ENCODE data around the gene RTKN. TPM values are rescaled to one million over a fixed set of nuclear protein-coding genes. Genes with fewer than 3 reads are reported as not detected.

RTKN gene
- total RNA-seq, 1 donor: 14.1 TPM

DNA sequence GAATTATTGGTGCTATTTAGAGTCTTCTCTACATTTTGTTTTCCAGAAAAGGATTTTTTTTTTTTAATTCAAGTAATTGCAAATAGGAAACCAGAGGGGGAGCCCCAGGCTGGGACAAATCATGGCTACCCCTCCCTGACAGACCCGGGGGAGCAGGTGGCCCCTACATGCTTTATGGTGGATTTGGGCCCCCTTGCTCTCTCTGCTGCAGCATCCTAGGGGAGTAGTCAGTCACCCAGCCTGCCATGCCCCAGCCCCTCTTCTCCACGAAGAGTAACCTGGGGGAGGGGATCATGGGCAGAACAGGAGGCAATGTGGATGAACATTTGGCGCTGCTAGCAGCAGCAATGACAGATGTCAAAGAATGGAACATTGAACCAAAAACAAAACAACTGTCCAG, 25.0 kb downstream of the RTKN start:
- H3K4me1 ChIP-seq (ENCODE audit: insufficient read depth, low read length): peaks cover 15% of the 10 kb centered on the region
- peak; percentile 27 for TF ChIP-seq CTCF (IDR thresholded peaks at IDR 0.05; ENCODE audit: extremely low read depth, low read depth, low read length)
- peak; percentile 76 for DNase-seq (ENCODE audit: insufficient read length, low spot score, missing footprints)
- no peak overlapping the region for H2AFZ ChIP-seq (ENCODE audit: low read length)
- H3K9me3 ChIP-seq (ENCODE audit: low read depth, low read length): no peaks in the 10 kb centered on the region
- H3K36me3 ChIP-seq (ENCODE audit: insufficient read depth, low read length): no peaks in the 10 kb centered on the region
- no peak overlapping the region for H3K4me3 ChIP-seq (ENCODE audit: insufficient read depth, low read length)
- no peaks in the 10 kb centered on the region for H3K79me2 ChIP-seq (ENCODE audit: insufficient read depth, low read length)
- no peak overlapping the region for H3K27ac ChIP-seq (ENCODE audit: low read depth, low read length)
- H3K4me2 ChIP-seq (ENCODE audit: insufficient read depth, low read length): no peak overlapping the region
- no peaks in the 10 kb centered on the region for H3K27me3 ChIP-seq (ENCODE audit: insufficient read depth, low read length)
- H4K20me1 ChIP-seq (ENCODE audit: insufficient read depth, low read length): no peaks in the 10 kb centered on the region

GRCh38 chr2:74415762-74416395, 25.9 kb downstream of the RTKN start:
- Histone ChIP-seq H3K4me1 (ENCODE audit: insufficient read depth, low read length) (peaks cover 15% of the 10 kb centered on the region), H3K79me2 (ENCODE audit: insufficient read depth, low read length) (no peaks in the 10 kb centered on the region), H3K36me3 (ENCODE audit: insufficient read depth, low read length) (no peaks in the 10 kb centered on the region), H3K4me3 (ENCODE audit: insufficient read depth, low read length) (peak overlapping the region; percentile 75), H4K20me1 (ENCODE audit: insufficient read depth, low read length) (no peaks in the 10 kb centered on the region), H2AFZ (ENCODE audit: low read length) (peak overlapping the region; percentile 90), H3K9me3 (ENCODE audit: low read depth, low read length) (no peaks in the 10 kb centered on the region), H3K27me3 (ENCODE audit: insufficient read depth, low read length) (no peaks in the 10 kb centered on the region), H3K4me2 (ENCODE audit: insufficient read depth, low read length) (peak overlapping the region; percentile 74), H3K27ac (ENCODE audit: low read depth, low read length) (no peak overlapping the region)
- peak; percentile 68 for DNase-seq (ENCODE audit: insufficient read length, low spot score, missing footprints)
- no peak for TF ChIP-seq CTCF (IDR thresholded peaks at IDR 0.05; ENCODE audit: extremely low read depth, low read depth, low read length)

DNA sequence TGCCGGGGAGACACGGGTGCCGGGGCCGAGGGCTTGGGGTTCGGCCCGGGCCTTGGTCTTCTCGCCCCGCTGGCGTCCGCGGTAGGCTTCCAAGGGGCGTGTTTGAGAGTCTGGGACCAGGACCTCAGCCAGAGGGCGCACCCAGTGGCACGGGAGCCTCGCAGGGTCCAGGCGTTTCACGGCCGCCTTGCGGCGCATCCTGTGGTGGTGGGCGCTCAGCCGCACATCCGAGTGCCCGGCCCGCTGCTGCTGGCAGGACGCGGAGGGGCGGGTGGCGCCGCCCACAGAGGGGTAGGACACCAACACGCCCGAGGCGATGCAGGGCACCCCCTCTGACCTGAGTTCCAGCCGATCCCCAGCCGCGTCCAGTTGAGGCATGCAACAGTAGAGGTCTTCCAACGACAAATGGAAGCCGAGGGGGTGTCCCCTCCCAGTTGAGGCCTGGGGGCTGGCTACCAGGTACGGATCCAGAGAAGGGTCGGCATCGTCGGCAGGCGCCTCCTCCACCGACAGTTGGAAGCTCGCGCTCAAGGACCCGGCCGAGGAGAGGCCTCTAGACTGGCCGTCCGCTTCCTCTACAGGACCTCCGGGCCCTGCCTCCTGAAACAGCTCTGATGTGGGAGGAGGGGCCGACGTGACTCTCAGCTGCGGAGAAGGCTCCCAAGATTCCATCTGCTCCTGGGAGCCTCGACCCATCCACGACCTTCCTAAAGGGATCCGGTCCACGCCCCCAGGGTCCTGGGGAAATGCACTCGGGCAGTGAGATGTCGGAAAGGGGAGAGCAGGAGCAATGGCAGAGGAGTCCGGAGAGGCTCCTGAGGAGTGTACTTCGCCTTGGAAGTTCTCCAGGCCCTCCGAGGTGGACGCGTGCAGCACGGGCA, 26.6 kb downstream of the RTKN start:
- H3K4me1 ChIP-seq (ENCODE audit: insufficient read depth, low read length): peaks cover 15% of the 10 kb centered on the region
- no peaks in the 10 kb centered on the region for H3K79me2 ChIP-seq (ENCODE audit: insufficient read depth, low read length)
- H3K27me3 ChIP-seq (ENCODE audit: insufficient read depth, low read length): no peaks in the 10 kb centered on the region
- H3K4me2 ChIP-seq (ENCODE audit: insufficient read depth, low read length): peak overlapping the region; percentile 74
- peak overlapping the region; percentile 75 for H3K4me3 ChIP-seq (ENCODE audit: insufficient read depth, low read length)
- DNase-seq (ENCODE audit: insufficient read length, low spot score, missing footprints): peak; percentile 93
- H3K27ac ChIP-seq (ENCODE audit: low read depth, low read length): no peak overlapping the region
- no peaks in the 10 kb centered on the region for H3K36me3 ChIP-seq (ENCODE audit: insufficient read depth, low read length)
- H3K9me3 ChIP-seq (ENCODE audit: low read depth, low read length): no peaks in the 10 kb centered on the region
- no peaks in the 10 kb centered on the region for H4K20me1 ChIP-seq (ENCODE audit: insufficient read depth, low read length)
- H2AFZ ChIP-seq (ENCODE audit: low read length): peak overlapping the region; percentile 90
- TF ChIP-seq CTCF (IDR thresholded peaks at IDR 0.05; ENCODE audit: extremely low read depth, low read depth, low read length): peak; percentile 8

- Histone ChIP-seq H3K4me1 (ENCODE audit: insufficient read depth, low read length) (peaks cover 15% of the 10 kb centered on the region), H3K4me2 (ENCODE audit: insufficient read depth, low read length) (peak overlapping the region; percentile 74), H3K36me3 (ENCODE audit: insufficient read depth, low read length) (no peaks in the 10 kb centered on the region), H3K27ac (ENCODE audit: low read depth, low read length) (no peak overlapping the region), H4K20me1 (ENCODE audit: insufficient read depth, low read length) (no peaks in the 10 kb centered on the region), H3K27me3 (ENCODE audit: insufficient read depth, low read length) (no peaks in the 10 kb centered on the region), H2AFZ (ENCODE audit: low read length) (peak overlapping the region; percentile 90), H3K9me3 (ENCODE audit: low read depth, low read length) (no peaks in the 10 kb centered on the region), H3K4me3 (ENCODE audit: insufficient read depth, low read length) (peak overlapping the region; percentile 75), H3K79me2 (ENCODE audit: insufficient read depth, low read length) (no peaks in the 10 kb centered on the region)
- DNase-seq (ENCODE audit: insufficient read length, low spot score, missing footprints): peak; percentile 87
- no peak for TF ChIP-seq CTCF (IDR thresholded peaks at IDR 0.05; ENCODE audit: extremely low read depth, low read depth, low read length)
Observed at GRCh38 chr2:74414441-74414840, 27.3 kb downstream of the RTKN start.
